KMS-11 (cell line): Measurements from ENCODE around the gene DNAJC1.

ENCODE experiments used
- H2AFZ ChIP-seq: fragments of 200-600 bp; sonication (generic); 2 replicates; pipeline ENCODE4 v1.6.1; 2016; ENCODE audit warnings: antibody characterized with exemption, mixed run types, low read depth
- H3K27ac ChIP-seq: fragments of 200-600 bp; sonication (generic); 2 replicates; pipeline ENCODE4 v1.6.1; 2016; ENCODE audit warnings: mild to moderate bottlenecking, mixed run types
- H3K27me3 ChIP-seq: fragments of 200-600 bp; sonication (generic); 2 replicates; pipeline ENCODE4 v1.6.1; 2017; ENCODE audit warnings: mild to moderate bottlenecking, low read depth, mixed run types, moderate library complexity; ENCODE audit not compliant: insufficient read depth
- H3K36me3 ChIP-seq: fragments of 200-600 bp; sonication (generic); 2 replicates; pipeline ENCODE4 v1.6.1; 2017; ENCODE audit warnings: mild to moderate bottlenecking, mixed run types; ENCODE audit not compliant: insufficient read depth
- H3K4me1 ChIP-seq: fragments of 200-600 bp; sonication (generic); 2 replicates; pipeline ENCODE4 v1.6.1; 2016; ENCODE audit warnings: mild to moderate bottlenecking, low read depth, mixed run types; ENCODE audit not compliant: poor library complexity, severe bottlenecking
- H3K4me2 ChIP-seq: fragments of 200-600 bp; sonication (generic); 2 replicates; pipeline ENCODE4 v1.7.0; 2016; ENCODE audit warnings: mild to moderate bottlenecking, mixed run types
- H3K4me3 ChIP-seq: fragments of 200-600 bp; sonication (generic); IDR thresholded peaks from 2 replicates; pipeline ENCODE4 v1.6.1; 2017; ENCODE audit warnings: low read depth, low read length, mixed read lengths; ENCODE audit not compliant: insufficient read depth
- H3K79me2 ChIP-seq: fragments of 200-600 bp; sonication (generic); 2 replicates; pipeline ENCODE4 v1.6.1; 2016; ENCODE audit warnings: low read depth, mixed run types; ENCODE audit not compliant: insufficient read depth
- H3K9ac ChIP-seq: fragments of 200-600 bp; sonication (generic); 2 replicates; pipeline ENCODE4 v1.6.1; 2016; ENCODE audit warnings: mild to moderate bottlenecking, mixed run types
- H4K20me1 ChIP-seq: fragments of 200-600 bp; sonication (generic); 2 replicates; pipeline ENCODE4 v1.6.1; 2016; ENCODE audit warnings: mild to moderate bottlenecking, mixed run types; ENCODE audit not compliant: insufficient read depth
- CTCF ChIP-seq: fragments of 200-600 bp; sonication (generic); conservative IDR thresholded peaks from 2 replicates; pipeline ENCODE4 v1.6.1; 2017; ENCODE audit warnings: low read depth, mild to moderate bottlenecking, antibody characterized with exemption, low read length, moderate library complexity, mixed read lengths

DNAJC1 gene

GRCh38 chr10:21894648-21895342 lies 108.7 kb downstream of the DNAJC1 start:
- Histone ChIP-seq H2AFZ (no peak overlapping the region), H3K27me3 (no peaks in the 10 kb centered on the region), H3K36me3 (no peaks in the 10 kb centered on the region), H3K4me1 (peaks cover 20% of the 10 kb centered on the region), H3K4me2 (no peak overlapping the region), H4K20me1 (no peaks in the 10 kb centered on the region), H3K9ac (no peak overlapping the region), H3K79me2 (peaks cover 6% of the 10 kb centered on the region; the same call in 1 of the 2 replicates), H3K4me3 (no peak overlapping the region), H3K27ac (no peak overlapping the region)
- no peak for TF ChIP-seq CTCF

- Histone ChIP-seq H4K20me1 (no peaks in the 10 kb centered on the region), H3K9ac (no peak overlapping the region), H3K27ac (no peak overlapping the region), H2AFZ (no peak overlapping the region), H3K27me3 (no peaks in the 10 kb centered on the region), H3K79me2 (peaks cover 28% of the 10 kb centered on the region; the same call in 1 of the 2 replicates), H3K4me2 (no peak overlapping the region), H3K4me1 (peaks cover 54% of the 10 kb centered on the region), H3K4me3 (no peak overlapping the region), H3K36me3 (no peaks in the 10 kb centered on the region)
- TF ChIP-seq CTCF: no peak
Measured at GRCh38 chr10:21891439-21891838, 112.1 kb downstream of the DNAJC1 start.

- H3K4me1 ChIP-seq: peaks cover 72% of the 10 kb centered on the region
- H3K36me3 ChIP-seq: no peaks in the 10 kb centered on the region
- no peak overlapping the region for H2AFZ ChIP-seq
- no peaks in the 10 kb centered on the region for H4K20me1 ChIP-seq
- peak overlapping the region; percentile 90 for H3K4me2 ChIP-seq
- peak overlapping the region; percentile 3; the same call in 1 of the 2 replicates for H3K9ac ChIP-seq
- H3K27me3 ChIP-seq: no peaks in the 10 kb centered on the region
- peaks cover 45% of the 10 kb centered on the region for H3K79me2 ChIP-seq
- H3K4me3 ChIP-seq: no peak overlapping the region
- TF ChIP-seq CTCF: no peak
- peak overlapping the region; percentile 67 for H3K27ac ChIP-seq
Measured at GRCh38 chr10:21889477-21890275, 113.9 kb downstream of the DNAJC1 start.

- H3K4me2 ChIP-seq: peak overlapping the region; percentile 90
- no peak for TF ChIP-seq CTCF
- H3K79me2 ChIP-seq: peaks cover 53% of the 10 kb centered on the region
Measured at GRCh38 chr10:21888959-21889358, 114.6 kb downstream of the DNAJC1 start.

More at GRCh38 chr10:21888959-21889358, 114.6 kb downstream of the DNAJC1 start:
- Histone ChIP-seq H3K4me3 (no peak overlapping the region), H3K9ac (peak overlapping the region; percentile 3; the same call in 1 of the 2 replicates), H3K36me3 (no peaks in the 10 kb centered on the region; the same call in 1 of the 2 replicates), H4K20me1 (no peaks in the 10 kb centered on the region), H3K27ac (peak overlapping the region; percentile 67), H3K27me3 (no peaks in the 10 kb centered on the region), H3K4me1 (peaks cover 76% of the 10 kb centered on the region), H2AFZ (no peak overlapping the region)
